ENCODE measurements around the gene MAD2L2.

The MAD2L2 gene

GRCh38 chr1:11681071-11681771 is at the start of gene MAD2L2:
MAD2L2 (minus strand) TSS chr1:11681148; CDS start chr1:11680601, 547 bp downstream.
- DNase-seq, result peak; percentile 73

GRCh38 chr1:11730429-11730891 is 49.5 kb upstream of the MAD2L2 start:
- DNase-seq, result no peak

GRCh38 chr1:11729498-11730428 is 48.8 kb upstream of the MAD2L2 start:
- DNase-seq, result no peak

- DNase-seq, result no peak
Observed at GRCh38 chr1:11729155-11729497, 48.2 kb upstream of the MAD2L2 start.

- no peak for DNase-seq
Observed at GRCh38 chr1:11728126-11728806, 47.3 kb upstream of the MAD2L2 start.

- no peak for DNase-seq
Observed at GRCh38 chr1:11727119-11727518, 46.2 kb upstream of the MAD2L2 start.

- no peak for DNase-seq
Observed at GRCh38 chr1:11725616-11726015, 44.7 kb upstream of the MAD2L2 start.

GRCh38 chr1:11722538-11722937 is 41.6 kb upstream of the MAD2L2 start:
- DNase-seq, result no peak

- no peak for DNase-seq
Observed at GRCh38 chr1:11721311-11721710, 40.4 kb upstream of the MAD2L2 start.

GRCh38 chr1:11720525-11720924 is 39.6 kb upstream of the MAD2L2 start:
- DNase-seq, result no peak

GRCh38 chr1:11720033-11720376 is 39.1 kb upstream of the MAD2L2 start:
- no peak for DNase-seq

- DNase-seq, result peak; percentile 30
Observed at GRCh38 chr1:11719313-11720032, 38.5 kb upstream of the MAD2L2 start.

- no peak for DNase-seq
Observed at GRCh38 chr1:11714831-11715575, 34.1 kb upstream of the MAD2L2 start.

GRCh38 chr1:11713095-11713494 is 32.1 kb upstream of the MAD2L2 start:
- DNase-seq, result no peak

- no peak for DNase-seq
Observed at GRCh38 chr1:11712285-11712684, 31.3 kb upstream of the MAD2L2 start.

GRCh38 chr1:11711490-11711889 is 30.5 kb upstream of the MAD2L2 start:
- no peak for DNase-seq

- no peak for DNase-seq
Observed at GRCh38 chr1:11708554-11709350, 27.8 kb upstream of the MAD2L2 start.

GRCh38 chr1:11707621-11708276 is 26.8 kb upstream of the MAD2L2 start:
- no peak for DNase-seq

GRCh38 chr1:11706292-11706691 is 25.3 kb upstream of the MAD2L2 start:
- DNase-seq, result no peak

GRCh38 chr1:11705596-11705995 is 24.6 kb upstream of the MAD2L2 start:
- no peak for DNase-seq
